Neural crest cell (in vitro differentiated cells): ENCODE results near the gene VPS13D. TPM values are rescaled to one million over a fixed set of nuclear protein-coding genes. Genes with fewer than 3 reads are reported as not detected.

Experiments
- DNase-seq: peaks from one replicate; pipeline ENCODE4 v3.0.0; 2021; ENCODE audit warnings: low read depth, mixed read lengths, low spot score
- H3K27ac Mint-ChIP-seq: one replicate; pipeline ENCODE4 v1.8.0; 2021; ENCODE audit warnings: mild to moderate bottlenecking, mixed read lengths; ENCODE audit not compliant: unreplicated experiment
- H3K27me3 Mint-ChIP-seq: 2 replicates; pipeline ENCODE4 v1.8.0; 2021; ENCODE audit warnings: low read depth, mild to moderate bottlenecking, mixed read lengths
- H3K36me3 Mint-ChIP-seq: 2 replicates; pipeline ENCODE4 v1.8.0; 2021; ENCODE audit warnings: low read depth, mild to moderate bottlenecking, mixed read lengths
- H3K4me1 Mint-ChIP-seq: 2 replicates; pipeline ENCODE4 v1.8.0; 2021; ENCODE audit warnings: mixed read lengths
- H3K4me3 Mint-ChIP-seq: one replicate; pipeline ENCODE4 v1.8.0; 2021; ENCODE audit warnings: mild to moderate bottlenecking, mixed read lengths
- H3K9me3 Mint-ChIP-seq: 2 replicates; pipeline ENCODE4 v1.8.0; 2021; ENCODE audit warnings: mixed read lengths
- total RNA-seq: library from RNA; stranded (reverse); gene quantifications from 2 replicates; pipeline ENCODE4 v1.2.1, GENCODE V29; 2021
- TF ChIP-seq, protein P1 (sequence below): fragments of 200-600 bp; sonication (generic); conservative IDR thresholded peaks from 2 replicates; pipeline ENCODE4 v1.5.0; 2021; ENCODE audit warnings: antibody characterized with exemption, mild to moderate bottlenecking

The VPS13D gene
- total RNA-seq, 1 donor from 2014 or later = 24.5 TPM

- peaks cover 7% of the 10 kb centered on the region for H3K36me3 Mint-ChIP-seq
- TF ChIP-seq, protein P1, sequence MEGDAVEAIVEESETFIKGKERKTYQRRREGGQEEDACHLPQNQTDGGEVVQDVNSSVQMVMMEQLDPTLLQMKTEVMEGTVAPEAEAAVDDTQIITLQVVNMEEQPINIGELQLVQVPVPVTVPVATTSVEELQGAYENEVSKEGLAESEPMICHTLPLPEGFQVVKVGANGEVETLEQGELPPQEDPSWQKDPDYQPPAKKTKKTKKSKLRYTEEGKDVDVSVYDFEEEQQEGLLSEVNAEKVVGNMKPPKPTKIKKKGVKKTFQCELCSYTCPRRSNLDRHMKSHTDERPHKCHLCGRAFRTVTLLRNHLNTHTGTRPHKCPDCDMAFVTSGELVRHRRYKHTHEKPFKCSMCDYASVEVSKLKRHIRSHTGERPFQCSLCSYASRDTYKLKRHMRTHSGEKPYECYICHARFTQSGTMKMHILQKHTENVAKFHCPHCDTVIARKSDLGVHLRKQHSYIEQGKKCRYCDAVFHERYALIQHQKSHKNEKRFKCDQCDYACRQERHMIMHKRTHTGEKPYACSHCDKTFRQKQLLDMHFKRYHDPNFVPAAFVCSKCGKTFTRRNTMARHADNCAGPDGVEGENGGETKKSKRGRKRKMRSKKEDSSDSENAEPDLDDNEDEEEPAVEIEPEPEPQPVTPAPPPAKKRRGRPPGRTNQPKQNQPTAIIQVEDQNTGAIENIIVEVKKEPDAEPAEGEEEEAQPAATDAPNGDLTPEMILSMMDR = no peak
- H3K4me3 Mint-ChIP-seq = no peak overlapping the region
- H3K27me3 Mint-ChIP-seq = no peaks in the 10 kb centered on the region
- H3K4me1 Mint-ChIP-seq = peaks cover 10% of the 10 kb centered on the region
- no peak for DNase-seq
- no peaks in the 10 kb centered on the region for H3K9me3 Mint-ChIP-seq
- no peak overlapping the region for H3K27ac Mint-ChIP-seq
These were observed 14.8 kb downstream of the VPS13D start for GRCh38 chr1:12244585-12244984.

DNA sequence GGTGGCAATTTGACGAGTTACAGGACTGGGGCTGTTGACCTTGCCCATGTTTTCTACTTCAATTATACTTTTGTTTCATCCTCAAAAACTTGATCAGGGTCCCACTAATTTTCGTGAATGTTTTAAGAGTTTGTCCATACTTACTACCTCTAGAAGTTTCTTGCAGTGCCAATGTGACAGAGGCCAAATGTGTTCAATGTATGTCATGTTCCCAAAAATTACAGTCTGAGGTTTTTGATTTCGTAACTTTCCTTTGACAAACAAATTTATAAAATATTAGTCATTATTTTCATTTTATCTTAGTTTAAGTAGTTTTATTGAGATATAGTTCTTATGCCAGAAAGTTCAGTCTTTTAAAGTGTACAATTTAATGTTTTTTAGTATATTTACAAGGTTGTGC is 15.3 kb downstream of the VPS13D start:
- no peak for DNase-seq
- Mint-ChIP-seq H3K27me3 (no peaks in the 10 kb centered on the region), H3K36me3 (peaks cover 7% of the 10 kb centered on the region), H3K27ac (no peak overlapping the region), H3K4me3 (no peak overlapping the region), H3K9me3 (no peaks in the 10 kb centered on the region), H3K4me1 (peaks cover 11% of the 10 kb centered on the region)
- TF ChIP-seq, protein P1 = no peak

- TF ChIP-seq, protein P1 = no peak
- DNase-seq = no peak
- Mint-ChIP-seq H3K36me3 (peaks cover 9% of the 10 kb centered on the region), H3K27ac (no peak overlapping the region), H3K4me1 (peaks cover 11% of the 10 kb centered on the region), H3K27me3 (no peaks in the 10 kb centered on the region), H3K9me3 (no peaks in the 10 kb centered on the region), H3K4me3 (no peak overlapping the region)
These were observed 15.9 kb downstream of the VPS13D start for GRCh38 chr1:12245733-12246132.

DNA sequence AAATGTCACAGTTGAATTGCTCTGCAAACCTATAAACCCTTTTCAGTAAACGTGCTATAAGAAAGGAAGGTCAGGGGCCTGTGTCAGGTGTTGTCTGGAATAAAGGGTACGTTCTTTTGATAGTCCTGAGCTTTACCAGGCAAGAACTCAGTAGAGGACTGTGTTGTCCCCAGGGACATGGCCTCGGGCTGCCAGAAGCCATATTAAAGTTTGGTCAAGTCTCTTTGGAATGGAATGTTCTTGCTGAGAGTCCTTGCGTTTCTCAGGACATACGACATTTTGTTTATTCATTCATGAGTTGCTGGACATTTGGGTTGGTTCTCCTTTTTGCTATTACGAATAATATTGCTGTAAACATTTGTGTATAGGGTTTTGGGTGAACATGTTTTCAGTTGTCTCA is 16.8 kb downstream of the VPS13D start:
- Mint-ChIP-seq H3K4me3 (no peak overlapping the region), H3K4me1 (peaks cover 11% of the 10 kb centered on the region), H3K27ac (no peak overlapping the region), H3K9me3 (no peaks in the 10 kb centered on the region), H3K27me3 (no peaks in the 10 kb centered on the region), H3K36me3 (peaks cover 13% of the 10 kb centered on the region)
- DNase-seq = no peak
- TF ChIP-seq, protein P1 = no peak

GRCh38 chr1:12249181-12249580 is 19.4 kb downstream of the VPS13D start:
- Mint-ChIP-seq H3K4me1 (peaks cover 11% of the 10 kb centered on the region), H3K9me3 (no peaks in the 10 kb centered on the region), H3K4me3 (no peak overlapping the region), H3K27me3 (no peaks in the 10 kb centered on the region), H3K36me3 (peaks cover 14% of the 10 kb centered on the region), H3K27ac (no peak overlapping the region)
- no peak for DNase-seq
- TF ChIP-seq, protein P1 = no peak

DNA sequence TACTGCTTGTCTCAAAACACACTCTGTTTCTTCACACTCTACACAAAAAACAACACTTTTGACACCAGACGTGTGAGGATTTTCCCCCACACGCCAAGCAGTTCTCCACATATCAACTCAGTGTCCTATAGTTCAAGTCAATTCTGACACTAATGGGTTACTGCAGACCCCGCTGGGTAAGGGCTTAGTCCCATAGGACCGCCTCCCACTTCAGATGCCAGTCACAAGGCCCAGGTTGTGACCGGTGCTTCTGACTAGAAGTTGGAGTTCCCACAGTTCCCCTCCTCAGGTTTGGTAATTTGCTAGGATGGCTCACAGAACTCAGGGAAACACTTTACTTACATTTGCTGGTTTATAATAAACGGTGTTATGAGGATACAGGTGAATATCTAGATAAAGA is 19.9 kb downstream of the VPS13D start:
- no peak overlapping the region for H3K4me3 Mint-ChIP-seq
- peaks cover 11% of the 10 kb centered on the region for H3K4me1 Mint-ChIP-seq
- no peaks in the 10 kb centered on the region for H3K27me3 Mint-ChIP-seq
- H3K9me3 Mint-ChIP-seq = no peaks in the 10 kb centered on the region
- H3K36me3 Mint-ChIP-seq = peaks cover 11% of the 10 kb centered on the region
- no peak overlapping the region for H3K27ac Mint-ChIP-seq
- TF ChIP-seq, protein P1 = no peak
- no peak for DNase-seq
